Heart left ventricle (tissue), 13 donors: ENCODE data around the gene CPEB1.

Experiments
- POLR2A ChIP-seq, 2 donors: fragments of 450-650 bp; IDR thresholded peaks; one replicate each; pipeline ENCODE4 v1.6.1; 2017; ENCODE audit warnings: antibody characterized with exemption in 2 of 2, mild to moderate bottlenecking in 2 of 2, moderate library complexity in 2 of 2
- TF ChIP-seq, protein P1 (sequence below), 12 donors: fragments of 200-600 bp; sonication (generic) in 4 of 12; IDR thresholded peaks; one replicate each; pipeline versions ENCODE4 v1.5.0 to v1.8.0; 2018 to 2022; ENCODE audit warnings: antibody characterized with exemption in 12 of 12, mild to moderate bottlenecking in 5 of 12
- donor health status: ischemic (EF 13 %, LVEDD 7.1; RV severe dilation, severe dysfunction).
- donor health status: DM: no; HTN: yes; CAD: no.
- donor health status: DM: no; HTN: no; CAD: no.
- donor health status: ischemic (EF 25% LVEDD 6.9; RV normal size, moderate dysfunction).
- donor health status: ischemic (EF 25% LVEDD 5.7; RV mildly dilated, moderate dysfunction).
- donor health status: ischemic (EF 35%, LVEDD 5.7; RV mildly dilated, moderate dysfunction).
- donor health status: nonischemic (EF 11% LVEDD 7.7; RV severe dilation, severe dysfunction).
- donor health status: DM: yes; HTN: yes; CAD: no.
- donor health status: PGD.
- donor health status: ischemic (EF 29% LVEDD 5.4; RV normal size, mild dysfunction).
- donor health status: nonischemic (EF 23%, LVEDD 6.1; RV moderate dilation, normal function).

DNA sequence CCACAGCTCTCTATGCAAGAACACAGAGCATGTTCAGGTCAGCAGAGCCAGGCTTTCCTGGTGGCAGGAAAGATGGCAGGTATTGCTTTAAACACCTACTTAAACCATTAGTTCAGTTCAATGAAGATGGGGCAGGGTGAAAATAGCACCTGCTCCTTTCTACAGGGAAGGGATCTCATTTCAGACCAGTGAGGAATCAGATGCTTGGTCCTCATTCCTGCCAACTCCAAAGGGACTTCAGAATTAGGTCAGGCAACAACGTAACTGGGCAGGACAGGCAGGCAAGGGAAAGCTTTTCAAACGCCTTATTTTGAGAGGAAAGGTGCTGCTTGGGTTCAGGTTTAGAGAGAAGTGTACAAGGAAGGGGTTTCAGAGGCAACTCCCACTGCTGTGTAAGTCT lies 94.3 kb downstream of the CPEB1 start:
- TF ChIP-seq, protein P1, sequence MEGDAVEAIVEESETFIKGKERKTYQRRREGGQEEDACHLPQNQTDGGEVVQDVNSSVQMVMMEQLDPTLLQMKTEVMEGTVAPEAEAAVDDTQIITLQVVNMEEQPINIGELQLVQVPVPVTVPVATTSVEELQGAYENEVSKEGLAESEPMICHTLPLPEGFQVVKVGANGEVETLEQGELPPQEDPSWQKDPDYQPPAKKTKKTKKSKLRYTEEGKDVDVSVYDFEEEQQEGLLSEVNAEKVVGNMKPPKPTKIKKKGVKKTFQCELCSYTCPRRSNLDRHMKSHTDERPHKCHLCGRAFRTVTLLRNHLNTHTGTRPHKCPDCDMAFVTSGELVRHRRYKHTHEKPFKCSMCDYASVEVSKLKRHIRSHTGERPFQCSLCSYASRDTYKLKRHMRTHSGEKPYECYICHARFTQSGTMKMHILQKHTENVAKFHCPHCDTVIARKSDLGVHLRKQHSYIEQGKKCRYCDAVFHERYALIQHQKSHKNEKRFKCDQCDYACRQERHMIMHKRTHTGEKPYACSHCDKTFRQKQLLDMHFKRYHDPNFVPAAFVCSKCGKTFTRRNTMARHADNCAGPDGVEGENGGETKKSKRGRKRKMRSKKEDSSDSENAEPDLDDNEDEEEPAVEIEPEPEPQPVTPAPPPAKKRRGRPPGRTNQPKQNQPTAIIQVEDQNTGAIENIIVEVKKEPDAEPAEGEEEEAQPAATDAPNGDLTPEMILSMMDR (IDR thresholded peaks at IDR 0.05): no peak
- TF ChIP-seq POLR2A (IDR thresholded peaks at IDR 0.05): no peak
